Fibroblast of lung (primary cell): ENCODE data around the gene IFRD1. TPM values are rescaled to one million over a fixed set of nuclear protein-coding genes. Genes with fewer than 3 reads are reported as not detected.

Experiments used
- DNase-seq, 2 donors: peaks; one replicate each; pipeline versions ENCODE4 v3.0.0 to v3.0.0-alpha.2; 2010; ENCODE audit warnings: low read depth in 2 of 2
- H2AFZ ChIP-seq: 2 replicates; pipeline ENCODE4 v1.5.1; 2012; ENCODE audit warnings: low read length, control low read depth, inconsistent platforms
- H3K27ac ChIP-seq: 2 replicates; pipeline ENCODE4 v1.5.1; 2011; ENCODE audit warnings: low read length, control low read depth; ENCODE audit not compliant: insufficient read depth
- H3K27me3 ChIP-seq: 2 replicates; pipeline ENCODE4 v1.5.1; 2011; ENCODE audit warnings: mild to moderate bottlenecking, low read length; ENCODE audit not compliant: control insufficient read depth, insufficient read depth
- H3K36me3 ChIP-seq: 2 replicates; pipeline ENCODE4 v1.5.1; 2011; ENCODE audit warnings: low read length; ENCODE audit not compliant: control insufficient read depth, insufficient read depth
- H3K4me1 ChIP-seq: 2 replicates; pipeline ENCODE4 v1.5.1; 2011; ENCODE audit warnings: low read length; ENCODE audit not compliant: control insufficient read depth, insufficient read depth; ENCODE audit errors: extremely low read depth
- H3K4me2 ChIP-seq: 2 replicates; pipeline ENCODE4 v1.5.1; 2011; ENCODE audit warnings: low read length, control low read depth; ENCODE audit not compliant: insufficient read depth; ENCODE audit errors: extremely low read depth
- H3K4me3 ChIP-seq, 4 experiments: fragments of 200-600 bp in 1 of 4; sonication (generic) in 1 of 4; replicated peaks in 1 of 4; 2 replicates each; pipeline ENCODE4 v1.5.1; 2011 to 2016; ENCODE audit warnings: low read length in 4 of 4, low read depth in 3 of 4, mild to moderate bottlenecking in 3 of 4, control low read depth in 2 of 4, inconsistent platforms in 1 of 4, mixed read lengths in 1 of 4; ENCODE audit not compliant: insufficient read depth in 1 of 4; ENCODE audit errors: control extremely low read depth in 1 of 4
- H3K79me2 ChIP-seq: 2 replicates; pipeline ENCODE4 v1.5.1; 2012; ENCODE audit warnings: mild to moderate bottlenecking, low read length, inconsistent platforms; ENCODE audit not compliant: control insufficient read depth, insufficient read depth
- H3K9ac ChIP-seq: 2 replicates; pipeline ENCODE4 v1.5.1; 2011; ENCODE audit warnings: mild to moderate bottlenecking, low read length, control low read depth; ENCODE audit not compliant: insufficient read depth
- H3K9me3 ChIP-seq: 2 replicates; pipeline ENCODE4 v1.5.1; 2012; ENCODE audit warnings: low read depth, low read length; ENCODE audit not compliant: control insufficient read depth, insufficient read depth
- H4K20me1 ChIP-seq: 2 replicates; pipeline ENCODE4 v1.5.1; 2011; ENCODE audit warnings: low read length; ENCODE audit not compliant: control insufficient read depth, insufficient read depth; ENCODE audit errors: extremely low read depth
- CTCF ChIP-seq, 2 donors: IDR thresholded peaks in 1 of 2; conservative IDR thresholded peaks in 1 of 2; 1 replicate in 1 of 2; 2 replicates in 1 of 2; pipeline ENCODE4 v1.5.1; 2011 to 2012; ENCODE audit warnings: low read length in 2 of 2, control low read depth in 1 of 2, inconsistent platforms in 1 of 2, low read depth in 1 of 2, mild to moderate bottlenecking in 1 of 2
- EZH2 ChIP-seq: IDR thresholded peaks from 2 replicates; pipeline ENCODE4 v1.5.1; 2012; ENCODE audit warnings: low read length, control low read depth, mild to moderate bottlenecking; ENCODE audit errors: missing control alignments
- polyA plus RNA-seq, 2 donors: library from polyadenylated mRNA; depleted of rRNA in 1 of 2; stranded (reverse) in 1 of 2; unstranded in 1 of 2; fragments of >200 nt; gene quantifications; 2 replicates each; pipeline ENCODE4 v1.2.1, GENCODE V29; 2011 to 2012; ENCODE audit warnings: missing spikeins in 1 of 2
- total RNA-seq: library from RNA; depleted of rRNA; stranded (reverse); fragments of >200 nt; gene quantifications from 2 replicates; pipeline ENCODE4 v1.2.1, GENCODE V29; 2014

The IFRD1 gene
- total and polyA plus RNA-seq, 2 donors (not counting 1 experiment from before 2014, with no cell fraction given), result 42.6 to 127 TPM

- H3K9me3 ChIP-seq, result no peaks in the 10 kb centered on the region
- no peak overlapping the region for H3K9ac ChIP-seq
- H3K36me3 ChIP-seq, result no peaks in the 10 kb centered on the region
Observed at GRCh38 chr7:112521942-112522341, 71.7 kb downstream of the IFRD1 start.

GRCh38 chr7:112523871-112524270 lies 73.6 kb downstream of the IFRD1 start:
- Histone ChIP-seq H3K9me3 (no peaks in the 10 kb centered on the region), H3K4me3 (no peak overlapping the region), H2AFZ (no peak overlapping the region), H3K9ac (no peak overlapping the region), H3K27ac (no peak overlapping the region), H3K36me3 (no peaks in the 10 kb centered on the region), H3K79me2 (no peaks in the 10 kb centered on the region), H3K4me2 (no peak overlapping the region), H4K20me1 (no peaks in the 10 kb centered on the region), H3K27me3 (no peaks in the 10 kb centered on the region), H3K4me1 (no peaks in the 10 kb centered on the region)
- no peak for DNase-seq
- no peak for TF ChIP-seq CTCF (conservative IDR thresholded peaks at IDR 0.05 in 1 of 2, IDR thresholded peaks at IDR 0.05 in 1 of 2; ENCODE audit: low read depth in 1 of 2, low read length in 2 of 2)

More at GRCh38 chr7:112521942-112522341, 71.7 kb downstream of the IFRD1 start:
- Histone ChIP-seq H3K4me3 (no peak overlapping the region), H4K20me1 (no peaks in the 10 kb centered on the region), H3K79me2 (no peaks in the 10 kb centered on the region), H3K27me3 (peaks cover 4% of the 10 kb centered on the region), H3K4me2 (no peak overlapping the region), H2AFZ (no peak overlapping the region), H3K4me1 (no peaks in the 10 kb centered on the region), H3K27ac (no peak overlapping the region)
- no peak for DNase-seq
- TF ChIP-seq CTCF (conservative IDR thresholded peaks at IDR 0.05 in 1 of 2, IDR thresholded peaks at IDR 0.05 in 1 of 2; ENCODE audit: low read depth in 1 of 2, low read length in 2 of 2) (no peak), EZH2 (no peak)

Other genes starting within 250 kb of the IFRD1 start
- 30.3 and 39.3 TPM in 2 replicates for gene DOCK4, start 244.1 kb upstream of the IFRD1 start, total RNA-seq
- gene DOCK4, start 244.1 kb upstream of the IFRD1 start, polyA plus RNA-seq, result 20.8 and 31.9 TPM in 2 replicates
- gene ZNF277, start 243.8 kb upstream of the IFRD1 start, total RNA-seq, result 66.6 and 83.0 TPM in 2 replicates
- gene ZNF277, start 243.8 kb upstream of the IFRD1 start, polyA plus RNA-seq, result 16.8 and 23.1 TPM in 2 replicates
- gene LSMEM1, start 30.5 kb downstream of the IFRD1 start, total RNA-seq, result 0.26 and 0.50 TPM in 2 replicates
- 0.22 and 0.29 TPM in 2 replicates for gene LSMEM1, start 30.5 kb downstream of the IFRD1 start, polyA plus RNA-seq